IPS DF 19.7 (cell line): ENCODE results near the gene TMEM170A.
"Not testable (repeated sequence)": the region's sequence is repeated elsewhere in the genome, so short reads cannot be mapped to it uniquely, and the experiment has no call there.

Experiments
- DNase-seq: peaks from one replicate; pipeline ENCODE4 v3.0.0-alpha.2; 2013; ENCODE audit warnings: low read depth, low spot score

Gene TMEM170A

GRCh38 chr16:75455677-75456076 lies 8.8 kb downstream of the TMEM170A start:
- no peak for DNase-seq

GRCh38 chr16:75452464-75453190 lies 11.9 kb downstream of the TMEM170A start:
- no peak for DNase-seq

- no peak for DNase-seq
These were observed 18.1 kb downstream of the TMEM170A start for GRCh38 chr16:75446416-75446815.

- no peak for DNase-seq
These were observed 19.2 kb downstream of the TMEM170A start for GRCh38 chr16:75445298-75445697.

GRCh38 chr16:75443298-75443697 lies 21.2 kb downstream of the TMEM170A start:
- no peak for DNase-seq

GRCh38 chr16:75433732-75434413 lies 30.6 kb downstream of the TMEM170A start:
- peak; percentile 83 for DNase-seq

- DNase-seq: no peak
These were observed 31.4 kb downstream of the TMEM170A start, which contains the start of gene CFDP1 for GRCh38 chr16:75432828-75433731. TSS of gene CFDP1 (minus strand) at chr16:75433503. CDS start at chr16:75433352, 151 bp downstream.

GRCh38 chr16:75429621-75430403 lies 34.7 kb downstream of the TMEM170A start:
- no peak for DNase-seq

- not testable (repeated sequence) for DNase-seq
These were observed 38.0 kb downstream of the TMEM170A start for GRCh38 chr16:75426524-75426923.

- not testable (repeated sequence) for DNase-seq
These were observed 40.3 kb downstream of the TMEM170A start for GRCh38 chr16:75424105-75424762.

GRCh38 chr16:75423723-75424104 lies 40.8 kb downstream of the TMEM170A start:
- no peak for DNase-seq

GRCh38 chr16:75421820-75422126 lies 42.7 kb downstream of the TMEM170A start:
- no peak for DNase-seq

GRCh38 chr16:75420987-75421819 lies 43.3 kb downstream of the TMEM170A start:
- no peak for DNase-seq

GRCh38 chr16:75416904-75417565 lies 47.5 kb downstream of the TMEM170A start:
- DNase-seq: no peak

- no peak for DNase-seq
These were observed 49.2 kb downstream of the TMEM170A start for GRCh38 chr16:75415169-75415905.

GRCh38 chr16:75413951-75414350 lies 50.5 kb downstream of the TMEM170A start:
- DNase-seq: no peak

- no peak for DNase-seq
These were observed 57.5 kb downstream of the TMEM170A start for GRCh38 chr16:75406943-75407342.

- DNase-seq: no peak
These were observed 61.5 kb downstream of the TMEM170A start for GRCh38 chr16:75402821-75403475.
